ENCODE measurements around the gene ADAMTS9. TPM values are rescaled to one million over a fixed set of nuclear protein-coding genes. Genes with fewer than 3 reads are reported as not detected.

Gene ADAMTS9
- total RNA-seq, 3 donors from 2014 or later (not counting 1 experiment from before 2014, with no cell fraction given) = not detected

DNA sequence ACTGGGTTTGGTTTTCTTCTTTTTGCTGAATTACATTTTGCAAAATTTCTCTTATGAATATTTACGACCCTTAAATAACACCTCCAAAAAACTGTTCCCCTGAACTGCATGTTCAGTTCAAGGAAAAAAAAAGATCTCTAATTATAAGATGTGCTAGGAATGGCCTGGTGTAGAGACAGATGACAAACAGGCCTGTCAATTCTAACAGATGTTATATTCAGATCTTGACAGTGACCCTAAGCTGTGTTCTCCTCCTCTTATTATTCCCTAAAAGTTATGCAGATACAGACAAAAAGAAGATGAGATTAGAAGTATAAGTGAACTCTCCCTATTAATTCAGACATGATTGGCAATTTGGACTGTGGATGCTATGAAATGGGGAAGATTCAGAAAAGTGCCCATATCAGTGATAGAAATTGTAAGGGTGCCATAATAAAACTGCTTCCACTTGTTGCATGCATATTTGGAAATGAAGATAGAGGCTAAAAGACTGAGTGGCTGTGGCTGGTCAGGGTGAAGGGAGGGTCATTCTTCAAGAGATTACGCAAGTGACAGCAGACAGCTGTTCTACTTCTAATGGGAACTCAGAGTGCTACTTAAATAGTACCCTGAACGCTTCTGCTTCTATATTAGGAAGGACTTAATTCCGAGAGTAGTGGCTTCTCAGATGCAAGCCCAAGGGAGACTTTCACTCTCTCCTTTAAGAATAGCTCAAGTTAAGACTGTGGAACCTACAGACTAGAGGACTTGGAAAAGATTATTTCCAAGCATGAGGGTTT, 75.5 kb downstream of the ADAMTS9 start:
- intact Hi-C loops (cut with micrococcal nuclease) = no loop called here
- Histone ChIP-seq H3K9me3 (ENCODE audit: control insufficient read depth, insufficient read depth, low read length) (no peaks in the 10 kb centered on the region), H3K36me3 (ENCODE audit: control insufficient read depth, insufficient read depth, low read length) (no peaks in the 10 kb centered on the region), H3K4me1 (ENCODE audit: control insufficient read depth, insufficient read depth, low read length) (no peaks in the 10 kb centered on the region), H3K4me3 (ENCODE audit: low read length) (no peak overlapping the region), H3K27me3 (ENCODE audit: control insufficient read depth, insufficient read depth, low read length) (no peaks in the 10 kb centered on the region), H3K27ac (ENCODE audit: low read length) (no peak overlapping the region)
- Mint-ChIP-seq H3K4me1 (no peaks in the 10 kb centered on the region), H3K36me3 (no peaks in the 10 kb centered on the region), H3K27me3 (ENCODE audit: low read depth in 2 of 2) (no peaks in the 10 kb centered on the region), H3K4me3 (no peak overlapping the region), H3K9me3 (peaks cover 5 to 7% of the 10 kb centered on the region in 2 donors), H3K27ac (no peak overlapping the region)
- DNase-seq = no peak
- WGBS (ENCODE audit: insufficient coverage) = 87% methylated on average over 3 of the region's 4 CpGs
- no peak for ATAC-seq
- TF ChIP-seq, protein P1, sequence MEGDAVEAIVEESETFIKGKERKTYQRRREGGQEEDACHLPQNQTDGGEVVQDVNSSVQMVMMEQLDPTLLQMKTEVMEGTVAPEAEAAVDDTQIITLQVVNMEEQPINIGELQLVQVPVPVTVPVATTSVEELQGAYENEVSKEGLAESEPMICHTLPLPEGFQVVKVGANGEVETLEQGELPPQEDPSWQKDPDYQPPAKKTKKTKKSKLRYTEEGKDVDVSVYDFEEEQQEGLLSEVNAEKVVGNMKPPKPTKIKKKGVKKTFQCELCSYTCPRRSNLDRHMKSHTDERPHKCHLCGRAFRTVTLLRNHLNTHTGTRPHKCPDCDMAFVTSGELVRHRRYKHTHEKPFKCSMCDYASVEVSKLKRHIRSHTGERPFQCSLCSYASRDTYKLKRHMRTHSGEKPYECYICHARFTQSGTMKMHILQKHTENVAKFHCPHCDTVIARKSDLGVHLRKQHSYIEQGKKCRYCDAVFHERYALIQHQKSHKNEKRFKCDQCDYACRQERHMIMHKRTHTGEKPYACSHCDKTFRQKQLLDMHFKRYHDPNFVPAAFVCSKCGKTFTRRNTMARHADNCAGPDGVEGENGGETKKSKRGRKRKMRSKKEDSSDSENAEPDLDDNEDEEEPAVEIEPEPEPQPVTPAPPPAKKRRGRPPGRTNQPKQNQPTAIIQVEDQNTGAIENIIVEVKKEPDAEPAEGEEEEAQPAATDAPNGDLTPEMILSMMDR (IDR thresholded peaks at IDR 0.05) = no peak

DNA sequence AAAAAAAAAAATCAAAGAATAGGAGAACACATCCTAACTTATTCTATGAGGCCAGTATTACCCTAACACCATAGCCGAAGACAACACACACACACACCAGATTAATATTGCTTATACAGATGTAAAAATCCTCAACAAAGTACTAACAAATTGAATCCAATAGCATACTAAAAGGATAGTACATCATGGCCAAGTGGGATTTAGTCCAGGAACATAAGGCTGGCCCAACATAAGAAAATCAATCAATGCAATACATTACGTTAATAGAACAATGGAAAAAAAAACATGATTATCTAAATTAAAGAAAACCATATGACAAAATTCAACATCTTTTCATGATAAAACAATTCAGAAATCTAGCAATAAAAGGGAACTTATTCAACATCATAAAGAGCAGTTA, 79.1 kb downstream of the ADAMTS9 start:
- Mint-ChIP-seq H3K27me3 (ENCODE audit: low read depth in 2 of 2) (no peaks in the 10 kb centered on the region), H3K36me3 (no peaks in the 10 kb centered on the region), H3K9me3 (peaks cover 0 to 6% of the 10 kb centered on the region in 2 donors), H3K4me3 (no peak overlapping the region), H3K27ac (no peak overlapping the region), H3K4me1 (no peaks in the 10 kb centered on the region)
- TF ChIP-seq, protein P1 (IDR thresholded peaks at IDR 0.05) = no peak
- 96% methylated on average over 2 of the region's 2 CpGs for WGBS (ENCODE audit: insufficient coverage)
- no peak for DNase-seq
- Histone ChIP-seq H3K9me3 (ENCODE audit: control insufficient read depth, insufficient read depth, low read length) (no peaks in the 10 kb centered on the region), H3K4me1 (ENCODE audit: control insufficient read depth, insufficient read depth, low read length) (no peaks in the 10 kb centered on the region), H3K27me3 (ENCODE audit: control insufficient read depth, insufficient read depth, low read length) (no peaks in the 10 kb centered on the region), H3K27ac (ENCODE audit: low read length) (no peak overlapping the region), H3K4me3 (ENCODE audit: low read length) (no peak overlapping the region), H3K36me3 (ENCODE audit: control insufficient read depth, insufficient read depth, low read length) (no peaks in the 10 kb centered on the region)
- intact Hi-C loops (cut with micrococcal nuclease) = no loop called here
- no peak for ATAC-seq

DNA sequence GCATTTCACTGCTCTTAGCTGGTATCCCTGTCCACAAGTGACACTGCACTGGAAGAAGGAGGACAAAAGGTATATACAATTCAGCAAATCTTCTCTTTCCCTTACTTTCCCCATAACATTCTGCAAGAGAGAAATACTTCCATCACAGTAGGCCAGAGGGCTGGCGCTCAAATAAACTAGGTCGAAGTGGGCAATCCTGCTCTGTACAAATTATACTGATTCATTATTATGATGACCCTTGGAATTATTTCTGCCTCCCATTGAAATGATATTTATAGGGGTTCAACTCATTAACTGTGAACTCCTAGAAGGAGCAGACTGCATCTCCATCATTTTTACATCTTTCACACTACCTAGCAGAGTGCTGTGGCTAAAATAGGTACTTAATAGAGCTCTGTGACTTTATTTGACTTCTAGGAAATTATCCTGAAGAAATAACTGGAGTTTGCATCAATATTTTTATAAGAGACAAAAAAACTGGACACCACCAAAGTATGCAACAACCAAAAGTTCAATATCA, 80.7 kb downstream of the ADAMTS9 start:
- H3K4me3 Mint-ChIP-seq = no peak overlapping the region
- no peaks in the 10 kb centered on the region for H3K36me3 Mint-ChIP-seq
- 100% methylated on average over 1 of the region's 2 CpGs for WGBS (ENCODE audit: insufficient coverage)
- H3K27me3 Mint-ChIP-seq (ENCODE audit: low read depth in 2 of 2) = no peaks in the 10 kb centered on the region
- no peaks in the 10 kb centered on the region for H3K36me3 ChIP-seq (ENCODE audit: control insufficient read depth, insufficient read depth, low read length)
- TF ChIP-seq, protein P1 (IDR thresholded peaks at IDR 0.05) = no peak
- no peak overlapping the region for H3K27ac ChIP-seq (ENCODE audit: low read length)
- no peaks in the 10 kb centered on the region for H3K4me1 Mint-ChIP-seq
- peaks cover 4 to 9% of the 10 kb centered on the region in 2 donors for H3K9me3 Mint-ChIP-seq
- H3K27ac Mint-ChIP-seq = no peak overlapping the region
- ATAC-seq (no peak), DNase-seq (no peak)
- H3K4me1 ChIP-seq (ENCODE audit: control insufficient read depth, insufficient read depth, low read length) = no peaks in the 10 kb centered on the region
- H3K9me3 ChIP-seq (ENCODE audit: control insufficient read depth, insufficient read depth, low read length) = no peaks in the 10 kb centered on the region
- no peak overlapping the region for H3K4me3 ChIP-seq (ENCODE audit: low read length)
- H3K27me3 ChIP-seq (ENCODE audit: control insufficient read depth, insufficient read depth, low read length) = no peaks in the 10 kb centered on the region
- intact Hi-C loops (cut with micrococcal nuclease) = no loop called here
